Endothelial cell of umbilical vein (primary cell): ENCODE results near the gene RAB40C. TPM values are rescaled to one million over a fixed set of nuclear protein-coding genes. Genes with fewer than 3 reads are reported as not detected.

Experiments used
- BruUV-seq: library from RNA; stranded (reverse); fragments of 400-500 nt; replicated peaks from 2 replicates; lab custom pipeline; 2021; lab: Mats Ljungman, UMichigan
- CTCF ChIA-PET: fragments of 300-600, 350-600 bp; sonication (Branson Sonifier 250); formaldehyde crosslinking; loops from one replicate; lab custom pipeline; 2021; ENCODE audit warnings: antibody characterized with exemption, inconsistent platforms; lab: Charles Lee
- POLR2A ChIA-PET: fragments of 300-600, 350-600 bp; sonication (Branson Sonifier 250); formaldehyde crosslinking; loops from one replicate; lab custom pipeline; 2021; ENCODE audit warnings: antibody characterized with exemption, inconsistent platforms; lab: Charles Lee
- DNase-seq: peaks from one replicate; pipeline ENCODE4 v3.0.0-alpha.2; 2011; ENCODE audit warnings: low read depth, low spot score
- FAIRE-seq: peaks from 2 replicates; lab custom pipeline; 2011; peaks lifted over from hg19 to GRCh38; lab: Jason Lieb, UNC
- H2AFZ ChIP-seq: 2 replicates; pipeline ENCODE4 v1.6.0; 2012; ENCODE audit warnings: low read depth, low read length, control low read depth, inconsistent platforms
- H3K27ac ChIP-seq: 2 replicates; pipeline ENCODE4 v1.5.1; 2011; ENCODE audit warnings: low read depth, mild to moderate bottlenecking, control low read depth, low read length, moderate library complexity; ENCODE audit not compliant: insufficient read depth
- H3K27me3 ChIP-seq, 2 experiments: 2 replicates each; pipeline versions ENCODE4 v1.6.0 to v1.6.1; 2011; ENCODE audit warnings: low read length in 2 of 2, mixed read lengths in 1 of 2; ENCODE audit not compliant: control insufficient read depth in 2 of 2, insufficient read depth in 2 of 2
- H3K36me3 ChIP-seq, 2 experiments: 2 replicates in 1 of 2; 3 replicates in 1 of 2; pipeline ENCODE4 v1.5.1; 2011; ENCODE audit warnings: low read length in 2 of 2, mild to moderate bottlenecking in 1 of 2, moderate library complexity in 1 of 2; ENCODE audit not compliant: control insufficient read depth in 2 of 2, insufficient read depth in 2 of 2; ENCODE audit errors: extremely low read depth in 1 of 2
- H3K4me1 ChIP-seq: 3 replicates; pipeline ENCODE4 v1.5.1; 2011; ENCODE audit warnings: mild to moderate bottlenecking, low read length; ENCODE audit not compliant: control insufficient read depth, insufficient read depth; ENCODE audit errors: extremely low read depth
- H3K4me2 ChIP-seq: 2 replicates; pipeline ENCODE4 v1.6.1; 2011; ENCODE audit warnings: low read length, control low read depth, mixed read lengths; ENCODE audit not compliant: insufficient read depth
- H3K4me3 ChIP-seq, 3 experiments: fragments of 200-600 bp in 1 of 3; sonication (generic), shearing (Covaris generic) in 1 of 3; replicated peaks in 1 of 3; 2 replicates each; pipeline ENCODE4 v1.5.1; 2011 to 2016; ENCODE audit warnings: control low read depth in 3 of 3, low read length in 3 of 3, mild to moderate bottlenecking in 2 of 3, inconsistent platforms in 1 of 3, low read depth in 1 of 3, moderate library complexity in 1 of 3; ENCODE audit not compliant: insufficient read depth in 1 of 3
- H3K79me2 ChIP-seq: 2 replicates; pipeline ENCODE4 v1.6.0; 2012; ENCODE audit warnings: low read length, inconsistent platforms; ENCODE audit not compliant: control insufficient read depth, insufficient read depth
- H3K9ac ChIP-seq: replicated peaks from 2 replicates; pipeline ENCODE3; 2011; ENCODE audit warnings: low read length, control low read depth; ENCODE audit not compliant: insufficient read depth; ENCODE audit errors: extremely low read depth
- H3K9me1 ChIP-seq: replicated peaks from 3 replicates; pipeline ENCODE4 v1.6.0; 2011; ENCODE audit warnings: mild to moderate bottlenecking, low read length; ENCODE audit not compliant: control insufficient read depth, insufficient read depth; ENCODE audit errors: extremely low read depth
- H3K9me3 ChIP-seq: replicated peaks from 2 replicates; pipeline ENCODE4 v1.5.1; 2012; ENCODE audit warnings: low read length, inconsistent platforms; ENCODE audit not compliant: control insufficient read depth, insufficient read depth
- H4K20me1 ChIP-seq: replicated peaks from 2 replicates; pipeline ENCODE3; 2011; ENCODE audit warnings: mild to moderate bottlenecking, low read length; ENCODE audit not compliant: control insufficient read depth, insufficient read depth; ENCODE audit errors: extremely low read depth
- FOS ChIP-seq: IDR thresholded peaks from 2 replicates; pipeline ENCODE4 v1.6.1; 2011; ENCODE audit warnings: mild to moderate bottlenecking, low read length, moderate library complexity, borderline replicate concordance; ENCODE audit not compliant: insufficient read depth
- MAX ChIP-seq: IDR thresholded peaks from 2 replicates; pipeline ENCODE4 v1.6.1; 2011; ENCODE audit not compliant: insufficient read depth, insufficient read length
- dilution Hi-C: fragments of 300-500 bp; cut with MboI; formaldehyde crosslinking; loops from one replicate; pipeline ENCODE4 v1.15.0; 2019; ENCODE audit warnings: low sequenced_read_pairs; ENCODE audit not compliant: extremely low pct_ligation_motif_present
- intact Hi-C: fragments of 100-400 bp; cut with micrococcal nuclease; formaldehyde crosslinking; loops from one replicate; pipeline ENCODE4 v1.10.0; 2022
- polyA plus RNA-seq, 4 experiments: library from polyadenylated mRNA; depleted of rRNA in 3 of 4; stranded (reverse) in 3 of 4; unstranded in 1 of 4; fragments of >200 nt; gene quantifications; 2 replicates each; pipeline versions ENCODE4 v1.2.1 to v1.2.3, GENCODE V29; 2011 to 2012; ENCODE audit warnings: missing spikeins in 1 of 4
- total RNA-seq: library from RNA; stranded (reverse); gene quantifications from 2 replicates; pipeline ENCODE4 v1.2.3, GENCODE V29; 2021
- TF ChIP-seq, protein P1 (sequence below), 2 donors: IDR thresholded peaks; 1 replicate in 1 of 2; 2 replicates in 1 of 2; pipeline ENCODE4 v1.5.1; 2011; ENCODE audit warnings: low read length in 2 of 2, mild to moderate bottlenecking in 2 of 2, moderate library complexity in 2 of 2, control low read depth in 1 of 2, inconsistent platforms in 1 of 2, low read depth in 1 of 2; ENCODE audit not compliant: insufficient read depth in 1 of 2; ENCODE audit errors: extremely low read depth in 1 of 2

Gene RAB40C
- total and polyA plus RNA-seq, 2 donors (not counting 3 experiments of a cell fraction or from before 2014, with no cell fraction given): 12.4 to 18.8 TPM

- Histone ChIP-seq H2AFZ (no peak overlapping the region), H3K36me3 (peaks cover 5 to 35% of the 10 kb centered on the region in 2 experiments), H3K4me1 (no peaks in the 10 kb centered on the region), H3K9me1 (no peaks in the 10 kb centered on the region), H3K9ac (no peak overlapping the region), H3K27me3 (no peaks in the 10 kb centered on the region), H3K27ac (no peak overlapping the region), H3K79me2 (peaks cover 4% of the 10 kb centered on the region), H3K9me3 (no peaks in the 10 kb centered on the region), H3K4me3 (no peak overlapping the region), H3K4me2 (no peak overlapping the region), H4K20me1 (no peaks in the 10 kb centered on the region)
- dilution Hi-C loops: no loop called here
- no peak for DNase-seq
- intact Hi-C loops: no loop called here
- TF ChIP-seq MAX (no peak), FOS (no peak)
- TF ChIP-seq, protein P1, sequence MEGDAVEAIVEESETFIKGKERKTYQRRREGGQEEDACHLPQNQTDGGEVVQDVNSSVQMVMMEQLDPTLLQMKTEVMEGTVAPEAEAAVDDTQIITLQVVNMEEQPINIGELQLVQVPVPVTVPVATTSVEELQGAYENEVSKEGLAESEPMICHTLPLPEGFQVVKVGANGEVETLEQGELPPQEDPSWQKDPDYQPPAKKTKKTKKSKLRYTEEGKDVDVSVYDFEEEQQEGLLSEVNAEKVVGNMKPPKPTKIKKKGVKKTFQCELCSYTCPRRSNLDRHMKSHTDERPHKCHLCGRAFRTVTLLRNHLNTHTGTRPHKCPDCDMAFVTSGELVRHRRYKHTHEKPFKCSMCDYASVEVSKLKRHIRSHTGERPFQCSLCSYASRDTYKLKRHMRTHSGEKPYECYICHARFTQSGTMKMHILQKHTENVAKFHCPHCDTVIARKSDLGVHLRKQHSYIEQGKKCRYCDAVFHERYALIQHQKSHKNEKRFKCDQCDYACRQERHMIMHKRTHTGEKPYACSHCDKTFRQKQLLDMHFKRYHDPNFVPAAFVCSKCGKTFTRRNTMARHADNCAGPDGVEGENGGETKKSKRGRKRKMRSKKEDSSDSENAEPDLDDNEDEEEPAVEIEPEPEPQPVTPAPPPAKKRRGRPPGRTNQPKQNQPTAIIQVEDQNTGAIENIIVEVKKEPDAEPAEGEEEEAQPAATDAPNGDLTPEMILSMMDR (IDR thresholded peaks at IDR 0.05; ENCODE audit: extremely low read depth in 1 of 2, insufficient read depth in 1 of 2, low read depth in 1 of 2, low read length in 2 of 2): no peak
- FAIRE-seq: no peak
- ChIA-PET CTCF (interaction anchor here (1.5 kb wide), 1 partner anchor 11 kb away, joined by 4 read pairs; no protein-coding TSS in a partner anchor), POLR2A (no interaction called here)
- no TSS peak for BruUV-seq
Observed at GRCh38 chr16:674214-674881, 84.5 kb downstream of the RAB40C start.
